Measurements from ENCODE around the gene CCM2.
"Not testable (repeated sequence)": the region's sequence is repeated elsewhere in the genome, so short reads cannot be mapped to it uniquely, and the experiment has no call there.

Gene CCM2

DNA sequence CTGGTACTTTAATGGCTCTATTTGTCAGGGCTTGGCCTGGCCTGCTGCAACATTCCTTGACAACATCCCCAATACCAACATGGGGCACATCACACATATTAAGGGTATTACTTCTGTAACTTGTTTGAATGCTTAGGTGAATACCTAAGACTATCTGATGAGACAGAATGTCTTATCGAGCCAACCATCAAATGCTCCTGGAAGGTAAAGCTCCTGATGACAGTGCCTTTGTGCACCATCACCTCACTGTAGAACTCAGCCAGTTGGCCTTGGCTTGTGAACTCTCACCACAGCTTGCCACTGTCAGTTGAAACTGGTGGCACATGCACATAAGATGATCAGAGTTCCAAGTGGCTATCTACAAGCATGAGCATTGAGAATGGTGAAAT is 17.5 kb upstream of the CCM2 start:
- no peak for DNase-seq (ENCODE audit: low spot score)

DNA sequence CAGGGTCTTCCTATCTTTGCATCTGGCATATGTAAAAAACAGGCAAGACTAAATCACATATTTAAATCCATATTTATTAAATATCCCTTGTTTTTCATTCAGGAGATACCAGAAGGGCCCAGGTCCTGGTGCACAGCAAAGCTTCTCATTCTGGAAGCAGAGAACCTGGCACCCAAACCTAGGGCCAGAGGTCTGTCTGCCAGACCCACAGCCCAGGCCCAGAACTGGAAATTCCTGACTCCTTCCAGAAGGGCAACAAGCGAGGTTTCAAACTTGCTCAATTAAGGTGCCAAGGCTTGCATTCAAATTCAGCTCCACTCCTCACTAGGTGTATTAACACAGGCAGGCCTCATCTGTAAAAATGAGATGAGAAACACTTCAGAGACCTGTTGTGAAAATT is 17.0 kb upstream of the CCM2 start:
- no peak for DNase-seq (ENCODE audit: low spot score)

DNA sequence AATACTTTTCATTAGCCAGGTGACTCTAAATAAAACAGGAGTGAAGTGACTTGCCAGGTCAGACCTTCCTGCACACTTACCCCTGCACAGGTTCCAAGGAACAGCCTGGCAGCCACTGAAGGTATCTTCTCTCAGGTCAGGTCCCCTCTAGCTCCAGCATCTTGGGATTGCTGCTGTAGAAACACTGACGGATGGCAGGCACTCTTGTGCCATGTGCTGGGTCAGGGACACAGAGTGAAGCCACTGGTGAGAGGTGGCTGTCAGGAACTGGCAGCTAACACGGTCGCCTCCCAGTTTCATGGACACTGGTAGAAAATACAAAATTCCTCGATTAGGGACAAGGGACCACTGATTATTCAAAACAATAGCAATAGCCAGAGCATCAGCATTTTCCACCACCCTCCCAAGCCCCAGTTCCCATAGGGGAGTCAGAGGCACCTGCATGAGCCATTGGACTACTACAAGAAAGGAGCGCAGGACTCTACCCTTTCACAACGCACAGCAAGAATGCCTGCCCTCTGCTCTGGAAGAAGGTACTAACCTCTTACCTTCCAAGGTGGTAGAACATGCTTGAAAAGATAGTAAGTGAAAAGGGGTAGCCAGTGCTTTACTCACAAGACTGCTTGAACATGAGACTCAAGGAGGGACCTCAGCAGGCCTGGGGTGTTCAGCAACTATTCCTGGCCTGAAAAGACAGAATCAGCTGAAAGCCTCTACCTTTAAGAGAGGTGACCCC is 16.1 kb upstream of the CCM2 start:
- DNase-seq (ENCODE audit: low spot score) = no peak

DNA sequence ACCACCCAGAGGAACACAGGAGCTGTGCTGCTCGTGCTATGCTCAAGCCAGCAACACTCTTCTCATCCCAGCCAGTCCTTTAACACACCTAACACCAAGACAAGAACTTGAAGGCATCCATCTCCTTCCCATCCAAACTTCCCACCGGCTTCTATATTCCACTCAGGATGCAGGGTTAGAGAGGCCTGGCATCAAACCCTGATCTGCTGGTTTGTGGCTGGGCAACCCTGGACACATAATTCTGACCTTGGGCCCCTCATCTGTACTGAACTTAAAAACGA is 15.6 kb upstream of the CCM2 start:
- DNase-seq (ENCODE audit: low spot score) = no peak

DNA sequence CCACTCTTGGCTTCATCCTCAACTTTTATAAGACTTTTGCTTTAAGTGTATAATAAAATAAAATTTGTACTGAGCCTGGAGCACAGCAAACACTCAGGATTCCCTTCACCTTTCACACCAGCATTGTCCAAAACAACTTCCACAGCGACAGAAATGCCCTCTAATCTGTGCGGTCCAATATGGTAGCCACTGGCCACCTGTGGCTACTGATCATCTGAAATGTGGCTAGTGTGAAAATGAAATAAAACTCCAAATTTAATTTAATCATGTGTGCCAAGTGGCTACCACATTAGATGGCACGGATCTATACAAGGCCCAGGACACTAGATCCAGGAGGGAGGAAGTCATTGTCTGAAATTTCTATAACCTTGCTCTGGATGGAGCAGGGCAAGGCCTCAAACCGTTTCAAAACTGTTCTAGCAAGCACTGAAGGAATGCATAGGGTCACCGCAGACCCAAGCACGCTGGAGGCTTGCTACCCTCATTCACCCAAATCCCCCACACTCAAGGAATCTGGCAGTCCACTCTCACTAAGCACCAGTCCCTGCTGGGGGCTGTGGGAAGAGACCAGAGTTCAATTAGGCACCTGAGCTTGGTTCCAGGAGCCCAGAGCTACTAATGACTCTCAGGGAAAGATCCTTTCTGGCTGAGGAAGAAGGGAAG is 14.8 kb upstream of the CCM2 start:
- no peak for DNase-seq (ENCODE audit: low spot score)

DNA sequence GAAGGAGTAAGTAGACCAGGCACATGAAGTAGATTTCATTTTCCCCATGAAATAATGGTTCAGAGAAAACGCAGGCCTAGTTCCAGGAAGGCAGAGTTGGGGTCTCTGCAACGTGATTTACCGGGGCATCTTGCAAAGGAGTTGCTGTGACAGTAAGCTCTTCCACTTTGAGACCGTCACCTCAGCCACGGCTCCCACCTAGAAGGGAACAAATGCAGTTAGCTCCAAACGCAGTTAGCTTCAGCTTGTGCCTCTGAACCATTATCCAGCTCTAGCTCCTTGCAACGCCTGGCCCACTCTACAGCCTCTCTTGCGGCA is 14.1 kb upstream of the CCM2 start:
- no peak for DNase-seq (ENCODE audit: low spot score)

DNA sequence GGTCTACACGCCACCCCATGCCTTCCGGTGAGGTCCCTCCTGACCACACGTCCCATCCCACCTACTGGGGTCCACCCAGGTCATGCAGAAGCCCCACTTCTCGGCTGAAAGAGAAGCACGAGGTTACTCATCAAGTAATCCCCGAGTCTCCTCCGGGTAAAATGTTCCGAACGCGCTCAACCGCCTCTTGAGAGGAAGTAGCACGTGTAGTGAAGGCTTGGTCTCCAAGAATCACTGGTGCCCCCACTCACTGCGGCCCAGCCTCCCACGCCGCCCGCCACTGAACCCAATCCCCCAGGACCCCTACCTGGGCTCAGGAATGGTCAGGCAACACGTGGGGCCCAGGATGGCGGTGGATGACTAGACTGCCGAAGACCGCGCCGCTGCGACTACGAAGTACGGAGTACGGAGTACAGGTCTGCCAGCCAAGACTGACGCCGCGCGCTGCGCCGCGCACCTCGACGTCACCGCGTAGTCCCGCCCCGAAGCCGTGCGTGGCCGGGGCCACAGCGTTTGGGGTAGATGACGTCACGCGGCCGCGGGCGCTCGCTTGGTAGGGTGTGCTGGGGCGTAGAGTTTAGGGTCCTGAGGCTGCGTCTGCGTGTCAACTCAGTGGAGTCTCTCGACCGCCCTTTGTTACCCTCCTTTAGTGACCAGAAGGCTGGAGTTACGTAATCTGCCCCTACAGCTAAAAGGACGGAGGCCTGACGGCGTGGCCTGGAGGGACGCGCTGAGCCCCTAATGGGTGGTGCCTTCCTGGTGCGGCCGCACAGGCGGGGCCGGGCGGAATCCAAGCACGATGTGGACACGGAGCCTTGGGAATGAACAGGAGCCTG is 13.6 kb upstream of the CCM2 start:
- peak; percentile 97 for DNase-seq (ENCODE audit: low spot score)

DNA sequence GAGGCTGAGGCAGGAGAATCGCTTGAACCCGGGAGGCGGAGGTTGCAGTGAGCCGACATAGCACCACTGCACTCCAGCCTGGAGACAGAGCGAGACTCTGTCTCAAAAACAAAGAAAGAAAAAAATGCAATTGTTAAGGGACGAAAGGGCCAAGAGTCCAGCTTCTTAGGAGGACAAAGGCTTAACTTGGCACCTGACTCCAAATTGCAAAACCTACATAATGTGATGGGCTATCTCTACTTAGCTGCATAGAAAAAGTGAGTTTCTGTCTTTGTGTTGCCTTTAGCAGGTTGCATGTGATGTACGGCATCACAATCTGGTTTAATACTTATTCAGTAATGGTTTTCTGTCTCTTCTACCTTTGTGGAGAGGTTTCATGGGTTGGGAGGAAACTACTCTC is 12.5 kb upstream of the CCM2 start:
- DNase-seq (ENCODE audit: low spot score) = no peak

DNA sequence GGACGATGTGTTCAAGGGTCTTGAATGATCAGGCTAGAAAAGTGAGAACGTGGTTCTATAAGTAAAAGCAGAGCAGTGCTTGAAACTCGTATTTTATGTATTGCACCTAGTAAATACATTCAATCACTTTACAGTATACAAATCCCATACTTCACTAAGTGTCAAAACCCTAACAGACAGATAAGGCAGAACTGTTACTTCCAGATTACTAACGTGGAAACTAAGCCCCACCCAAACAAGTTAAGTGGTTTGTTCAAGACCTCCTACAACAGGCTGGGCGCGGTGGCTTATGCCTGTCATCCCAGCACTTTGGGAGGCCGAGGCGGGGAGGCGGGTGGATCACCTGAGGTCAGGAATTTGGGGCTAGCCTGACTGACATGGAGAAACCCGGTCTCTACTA is 12.0 kb upstream of the CCM2 start:
- no peak for DNase-seq (ENCODE audit: low spot score)

DNA sequence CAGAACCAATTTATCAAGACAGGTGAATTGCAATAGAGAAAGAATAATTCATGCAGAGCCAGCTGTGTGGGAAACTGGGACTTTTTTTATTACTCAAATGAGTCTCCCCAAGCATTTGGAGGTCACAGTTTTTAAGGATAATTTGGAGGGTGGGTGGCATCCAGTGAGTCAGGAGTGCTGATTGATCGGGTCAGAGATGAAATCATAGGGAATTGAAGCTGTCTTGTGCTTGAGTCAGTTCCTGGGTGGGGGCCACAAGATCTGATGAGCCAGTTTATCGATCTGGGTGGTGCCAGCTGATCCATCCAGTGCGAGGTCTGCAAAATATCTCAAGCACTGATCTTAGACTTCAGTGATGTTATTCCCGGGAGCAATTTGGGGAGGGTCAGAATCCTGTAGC is 11.3 kb upstream of the CCM2 start:
- no peak for DNase-seq (ENCODE audit: low spot score)

DNA sequence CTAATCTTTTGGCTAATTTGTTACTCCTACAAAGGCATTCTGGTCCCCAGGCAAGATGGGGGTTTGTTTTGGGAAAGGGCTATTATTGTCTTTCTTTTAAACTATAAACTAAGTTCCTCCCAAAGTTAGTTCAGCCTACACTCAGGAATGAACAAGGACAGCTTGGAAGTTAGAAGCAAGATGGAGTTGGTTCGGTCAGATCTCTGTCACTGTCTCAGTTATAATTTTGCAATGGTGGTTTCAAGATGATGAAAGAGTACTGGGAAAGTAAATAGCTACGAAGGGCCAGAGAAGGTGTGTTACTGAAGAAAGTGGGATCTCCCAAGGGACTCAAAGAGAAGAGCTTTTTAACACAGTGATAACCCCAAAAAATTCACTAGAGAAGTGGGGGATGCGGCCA is 10.9 kb upstream of the CCM2 start:
- no peak for DNase-seq (ENCODE audit: low spot score)

DNA sequence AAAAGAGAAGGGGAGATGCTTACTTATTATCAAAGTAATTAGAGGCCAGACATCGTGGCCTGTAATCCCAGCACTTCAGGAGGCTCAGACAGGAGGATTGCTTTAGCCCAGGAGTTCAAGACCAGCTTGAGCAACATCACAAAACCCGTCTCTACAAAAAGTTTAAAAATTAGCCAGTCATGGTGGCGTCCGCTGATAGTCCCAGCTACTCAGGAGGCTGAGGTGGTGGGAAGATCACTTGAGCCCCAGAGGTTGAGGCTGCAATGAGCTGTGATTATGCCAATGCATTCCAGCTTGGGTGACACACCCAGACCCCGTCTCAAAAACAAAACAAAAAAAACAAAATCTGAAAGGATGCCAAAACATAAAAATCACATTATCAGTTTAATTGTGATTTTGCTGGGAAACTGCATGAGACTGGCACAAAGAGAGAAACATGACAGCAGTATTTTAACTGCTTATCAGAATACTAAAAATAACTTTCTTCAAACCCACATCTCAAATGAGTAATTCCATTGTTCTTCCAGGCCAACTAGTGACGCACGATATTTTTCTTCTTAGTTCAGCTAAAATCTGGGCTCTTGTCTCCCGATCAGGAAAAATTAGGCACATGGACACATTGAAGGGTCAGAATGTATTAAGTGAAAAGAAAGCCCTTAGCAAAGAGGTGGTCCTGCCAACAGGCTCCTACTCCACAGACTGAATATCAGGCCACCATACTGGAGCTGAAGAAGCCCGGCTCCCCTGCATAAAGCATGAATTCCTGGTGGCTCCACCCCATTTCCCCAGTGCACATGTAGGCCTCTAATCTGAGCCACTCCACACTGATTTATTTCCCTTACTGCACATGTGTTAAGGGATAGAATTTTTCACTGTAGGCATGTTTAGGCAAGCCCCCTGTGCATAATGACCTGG is 9.6 kb upstream of the CCM2 start:
- DNase-seq (ENCODE audit: low spot score) = no peak

DNA sequence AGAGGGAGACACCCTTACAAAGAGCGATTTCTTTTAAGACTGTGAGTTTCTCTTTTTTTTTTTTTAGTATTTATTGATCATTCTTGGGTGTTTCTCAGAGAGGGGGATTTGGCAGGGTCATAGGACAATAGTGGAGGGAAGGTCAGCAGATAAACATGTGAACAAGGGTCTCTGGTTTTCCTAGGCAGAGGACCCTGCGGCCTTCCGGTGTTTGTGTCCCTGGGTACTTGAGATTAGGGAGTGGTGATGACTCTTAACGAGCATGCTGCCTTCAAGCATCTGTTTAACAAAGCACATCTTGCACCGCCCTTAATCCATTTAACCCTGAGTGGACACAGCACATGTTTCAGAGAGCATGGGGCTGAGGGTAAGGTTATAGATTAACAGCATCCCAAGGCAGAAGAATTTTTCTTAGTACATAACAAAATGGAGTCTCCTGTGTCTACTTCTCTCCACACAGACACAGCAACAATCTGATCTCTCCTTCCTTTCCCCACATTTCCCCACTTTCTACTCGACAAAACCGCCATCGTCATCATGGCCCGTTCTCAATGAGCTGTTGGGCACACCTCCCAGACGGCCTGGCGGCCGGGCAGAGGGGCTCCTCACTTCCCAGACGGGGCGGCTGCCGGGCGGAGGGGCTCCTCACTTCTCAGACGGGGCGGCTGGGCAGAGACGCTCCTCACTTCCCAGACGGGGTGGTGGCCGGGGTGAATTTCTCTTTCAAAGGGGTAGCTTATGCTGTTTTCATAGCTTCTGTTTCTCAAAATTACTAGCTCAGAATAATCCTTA is 7.8 kb upstream of the CCM2 start:
- DNase-seq (ENCODE audit: low spot score) = not testable (repeated sequence)

DNA sequence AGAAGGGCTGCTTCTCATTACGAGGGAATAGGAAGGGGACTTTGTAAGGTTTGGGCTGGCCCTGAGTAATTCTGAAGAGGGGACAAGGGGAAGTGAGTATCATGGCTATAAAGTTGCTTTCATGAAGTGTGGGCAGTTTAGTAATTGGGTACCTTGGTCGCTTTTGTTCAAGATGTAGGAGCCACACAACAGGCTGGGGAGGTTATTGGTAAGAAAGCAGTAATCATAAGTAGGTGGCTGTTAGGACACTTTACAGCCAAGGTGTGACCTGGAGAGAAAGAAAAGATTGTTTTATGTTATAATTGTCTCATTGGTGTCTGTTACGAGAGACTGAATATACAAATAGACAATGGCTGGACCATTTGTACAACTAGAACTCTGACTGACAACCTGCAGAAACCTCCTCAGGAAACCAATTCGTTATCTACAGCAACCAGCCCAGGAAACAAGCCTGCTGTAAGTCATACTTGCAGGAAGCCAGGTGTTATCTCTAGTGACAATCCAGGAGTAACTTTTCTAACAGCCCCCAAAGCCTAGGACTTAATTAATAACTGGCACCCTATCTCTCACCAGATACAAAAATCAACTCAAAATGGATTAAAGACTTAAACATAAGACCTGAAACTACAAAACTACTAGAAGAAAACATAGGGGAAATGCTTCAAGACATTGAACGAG is 5.0 kb upstream of the CCM2 start:
- no peak for DNase-seq (ENCODE audit: low spot score)

DNA sequence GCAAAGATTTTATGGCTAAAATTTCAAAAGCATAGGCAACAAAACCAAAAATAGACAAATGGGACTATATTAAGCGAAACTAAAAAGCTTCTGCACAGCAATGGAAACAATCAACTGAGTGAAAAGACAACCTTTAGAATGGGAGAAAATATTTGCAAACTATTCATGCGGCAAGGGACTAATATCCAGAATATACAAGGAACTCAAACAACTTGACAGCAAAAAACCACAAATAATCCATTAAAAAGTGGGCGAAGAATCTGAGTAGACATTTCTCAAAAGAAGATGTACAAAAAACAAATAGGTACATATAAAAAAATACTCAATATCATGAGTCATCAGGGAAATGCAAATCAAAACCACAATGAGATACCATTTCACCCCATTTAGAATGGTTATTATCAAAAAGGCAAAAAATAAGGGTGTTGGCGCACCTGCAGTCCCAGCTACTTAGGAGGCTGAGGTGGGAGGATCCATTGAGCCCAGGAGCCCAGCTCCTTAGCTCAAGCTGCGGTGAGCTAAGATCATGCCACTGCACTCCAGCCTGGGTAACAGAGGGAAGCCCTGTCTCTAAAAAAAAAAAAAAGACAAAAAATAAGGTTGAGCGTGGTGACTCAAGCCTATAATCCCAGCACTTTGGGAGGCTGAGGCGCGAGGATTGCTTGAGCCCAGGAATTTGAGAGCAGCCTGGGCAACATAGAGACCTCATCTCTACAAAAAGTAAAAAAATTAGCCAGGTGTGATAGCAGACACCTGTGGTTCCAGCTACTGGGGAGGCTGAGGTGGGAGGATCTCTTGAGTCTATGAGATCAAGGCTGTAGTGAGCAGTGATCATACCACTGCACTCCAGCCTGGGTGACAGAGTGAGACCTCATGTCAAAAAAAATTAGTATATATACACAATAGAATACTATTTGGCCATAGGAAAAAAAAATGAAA is 4.2 kb upstream of the CCM2 start:
- DNase-seq (ENCODE audit: low spot score) = no peak

DNA sequence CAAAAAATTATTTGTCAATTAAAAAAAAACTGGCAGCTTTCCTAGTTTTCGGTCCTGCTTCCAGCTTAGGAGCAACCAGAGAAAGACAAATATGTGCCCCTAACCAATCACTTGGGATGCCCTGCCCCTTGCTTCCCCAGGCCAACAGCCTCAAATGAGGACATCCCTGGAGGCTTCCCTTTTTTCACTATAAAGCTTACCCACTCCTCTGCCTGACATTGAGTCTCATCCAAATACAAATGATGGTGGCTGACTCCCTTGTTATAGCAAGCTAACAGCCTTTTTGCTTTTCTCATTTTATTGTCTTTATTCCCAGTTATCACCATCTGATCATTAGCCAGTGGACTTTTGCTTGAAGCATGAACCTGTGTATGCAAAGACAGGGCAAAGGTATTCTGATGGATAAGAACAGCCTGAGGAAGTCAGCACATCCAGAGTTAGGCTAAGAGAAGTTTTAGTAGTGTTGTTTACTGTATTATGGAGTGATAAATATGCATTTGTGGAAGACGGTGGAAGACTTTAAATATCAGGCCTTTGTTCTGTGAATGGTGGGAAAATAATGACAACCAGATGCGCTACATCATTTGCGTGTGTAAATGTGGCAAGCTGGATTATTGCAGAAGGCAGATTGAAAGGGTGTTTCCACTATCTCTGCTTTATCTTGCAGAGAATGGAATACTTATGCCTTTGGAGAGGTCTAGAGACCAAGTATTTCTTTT is 1.7 kb upstream of the CCM2 start:
- no peak for DNase-seq (ENCODE audit: low spot score)

DNA sequence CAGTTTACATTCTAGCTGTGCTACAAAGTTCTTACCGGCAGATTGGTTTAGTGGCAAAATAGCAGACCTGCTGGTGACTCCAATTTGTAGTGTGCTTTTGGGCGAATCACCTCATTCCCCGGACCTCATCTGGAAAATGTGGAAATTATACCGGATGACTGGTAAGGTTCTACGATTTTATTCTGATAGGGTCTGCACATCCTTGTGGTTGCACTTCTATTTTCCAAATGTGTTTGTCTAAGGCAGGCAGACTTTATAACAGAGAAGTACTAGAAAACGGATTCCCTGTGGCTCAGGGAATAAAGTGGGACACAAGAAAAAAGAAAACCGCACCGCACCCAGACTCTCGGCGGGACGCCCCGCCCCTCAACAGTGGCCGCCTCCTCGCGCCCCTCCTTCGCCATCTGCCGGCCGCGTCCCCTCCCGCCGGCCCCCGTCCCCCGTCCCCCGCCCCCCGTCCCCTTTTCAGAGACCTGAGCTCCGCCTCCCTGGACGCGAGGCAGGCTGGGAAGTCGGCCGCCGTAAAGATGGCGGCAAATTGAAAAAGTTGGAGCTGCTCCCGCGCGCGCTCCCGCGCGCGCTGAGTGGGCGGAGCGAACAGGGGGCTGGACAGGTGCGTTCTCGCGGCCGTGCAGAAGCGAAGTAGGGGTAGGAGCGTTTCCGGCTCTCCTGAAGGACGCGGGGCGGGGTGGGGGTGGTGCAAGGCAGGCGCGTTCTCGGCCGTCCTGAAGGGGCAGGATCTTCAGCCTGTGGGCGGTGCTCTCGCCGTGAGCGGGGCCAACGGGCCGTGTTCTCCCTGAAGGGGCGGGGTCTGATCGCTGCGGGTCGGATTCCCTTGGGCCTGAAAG is 532 bp upstream of the CCM2 start:
- peak; percentile 100 for DNase-seq (ENCODE audit: low spot score)

DNA sequence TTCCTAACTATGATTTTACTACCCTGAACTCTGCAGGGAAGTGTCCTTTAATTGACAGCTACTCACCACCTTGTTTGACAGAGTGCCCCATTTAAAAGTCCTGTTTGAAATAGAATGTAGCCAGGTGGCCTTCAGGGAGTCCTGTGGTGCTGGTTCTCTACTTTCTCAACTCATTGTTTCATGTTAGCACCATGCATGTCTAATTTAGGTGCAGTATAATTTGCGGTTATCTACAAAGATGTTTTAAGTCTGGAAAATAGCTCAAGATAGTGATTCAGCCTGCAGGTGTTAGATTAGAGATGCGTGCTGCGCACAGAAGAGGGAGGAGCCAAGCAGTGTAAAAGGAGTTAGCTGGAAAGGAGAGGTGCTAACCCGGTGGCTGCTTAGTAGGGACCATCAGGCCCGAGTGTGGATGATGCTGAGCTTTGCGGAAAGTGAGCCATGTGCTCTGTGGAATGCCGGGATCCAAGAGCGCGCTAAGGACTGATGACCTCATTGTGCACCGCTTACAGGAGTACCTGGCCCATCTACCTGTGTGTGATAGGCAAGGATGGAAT is 1.2 kb downstream of the CCM2 start:
- DNase-seq (ENCODE audit: low spot score) = no peak
